GM23248 (cell line): ENCODE results near the gene AFF3.

ENCODE experiments used
- EZH2 ChIP-seq: fragments of 200-600 bp; sonication (generic); IDR thresholded peaks from 2 replicates; pipeline ENCODE4 v1.6.1; 2018; ENCODE audit warnings: antibody characterized with exemption, mild to moderate bottlenecking; ENCODE audit not compliant: insufficient read depth, poor library complexity, severe bottlenecking
- EZH2phosphoT487 ChIP-seq: fragments of 200-600 bp; sonication (generic); IDR thresholded peaks from 2 replicates; pipeline ENCODE4 v1.6.1; 2018; ENCODE audit warnings: antibody characterized with exemption, moderate library complexity, mild to moderate bottlenecking, low read depth; ENCODE audit not compliant: insufficient read depth

DNA sequence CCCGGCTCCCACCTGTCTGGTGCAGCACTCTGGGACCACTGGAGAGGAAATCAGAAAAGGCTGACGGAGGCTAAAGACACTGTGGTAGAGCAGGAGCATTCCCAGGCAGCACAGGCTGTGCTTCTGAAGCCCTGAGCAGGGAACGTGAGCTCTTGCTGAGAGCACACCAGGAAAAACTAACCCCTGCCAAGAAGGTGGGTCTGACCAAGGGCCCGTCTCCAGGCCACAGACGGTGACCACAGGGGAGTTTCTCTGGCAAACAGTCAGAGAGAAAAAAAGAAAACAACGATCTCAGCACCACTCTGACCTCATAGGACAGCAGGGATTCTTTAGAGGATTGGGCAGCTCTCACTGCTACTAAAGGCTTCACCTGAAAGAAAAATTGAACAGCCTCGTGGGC, 201.4 kb downstream of the AFF3 start:
- TF ChIP-seq EZH2phosphoT487 = no peak
- TF ChIP-seq EZH2 = no peak
